ENCODE measurements around the gene GALNS. TPM values are rescaled to one million over a fixed set of nuclear protein-coding genes. Genes with fewer than 3 reads are reported as not detected.

Gene GALNS
- total and polyA plus RNA-seq, 9 donors: 14.0 to 40.4 (median 21.6) TPM

DNA sequence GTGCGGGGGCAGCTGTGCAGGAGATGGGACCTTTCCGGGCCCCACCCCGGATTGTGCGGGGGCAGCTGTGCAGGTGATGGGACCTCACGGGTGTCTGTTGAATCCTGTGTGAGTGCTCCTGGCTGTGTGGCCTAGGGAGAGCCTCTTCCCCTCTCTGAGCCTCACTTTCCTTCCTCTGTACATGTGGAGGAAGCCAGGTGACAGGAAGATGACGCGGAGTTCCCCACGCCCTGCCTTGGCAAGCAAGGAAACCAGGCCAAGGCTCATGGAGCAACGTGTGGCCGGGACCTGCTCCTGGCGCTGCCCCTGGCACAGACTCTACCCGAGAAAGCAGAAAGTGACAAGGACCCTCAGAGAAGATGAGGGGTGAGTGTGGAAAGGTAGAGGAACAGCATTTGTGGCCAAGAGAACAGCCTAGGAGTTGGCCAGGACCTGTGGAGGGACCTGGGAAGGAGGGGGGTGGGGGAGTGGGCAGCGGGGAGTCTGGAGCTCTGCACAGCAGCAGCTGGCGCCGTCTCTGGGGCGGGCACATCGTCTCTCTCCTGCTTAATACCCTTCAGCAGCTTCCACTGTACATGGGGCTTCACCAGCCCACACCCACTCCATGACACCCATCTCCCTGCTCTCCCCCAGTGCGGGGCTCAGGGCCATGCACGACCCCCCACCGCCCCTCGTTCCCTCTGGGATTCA lies 48.1 kb upstream of the GALNS start:
- Histone ChIP-seq H3K27ac (no peak overlapping the region), H3K4me3 (no peak overlapping the region), H3K4me1 (ENCODE audit: insufficient read depth) (no peaks in the 10 kb centered on the region), H3K36me3 (no peaks in the 10 kb centered on the region), H3K9me3 (no peaks in the 10 kb centered on the region), H3K27me3 (no peaks in the 10 kb centered on the region)
- TF ChIP-seq EP300 (IDR thresholded peaks at IDR 0.05) (no peak), POLR2A (IDR thresholded peaks at IDR 0.05) (no peak)
- TF ChIP-seq, protein P1, sequence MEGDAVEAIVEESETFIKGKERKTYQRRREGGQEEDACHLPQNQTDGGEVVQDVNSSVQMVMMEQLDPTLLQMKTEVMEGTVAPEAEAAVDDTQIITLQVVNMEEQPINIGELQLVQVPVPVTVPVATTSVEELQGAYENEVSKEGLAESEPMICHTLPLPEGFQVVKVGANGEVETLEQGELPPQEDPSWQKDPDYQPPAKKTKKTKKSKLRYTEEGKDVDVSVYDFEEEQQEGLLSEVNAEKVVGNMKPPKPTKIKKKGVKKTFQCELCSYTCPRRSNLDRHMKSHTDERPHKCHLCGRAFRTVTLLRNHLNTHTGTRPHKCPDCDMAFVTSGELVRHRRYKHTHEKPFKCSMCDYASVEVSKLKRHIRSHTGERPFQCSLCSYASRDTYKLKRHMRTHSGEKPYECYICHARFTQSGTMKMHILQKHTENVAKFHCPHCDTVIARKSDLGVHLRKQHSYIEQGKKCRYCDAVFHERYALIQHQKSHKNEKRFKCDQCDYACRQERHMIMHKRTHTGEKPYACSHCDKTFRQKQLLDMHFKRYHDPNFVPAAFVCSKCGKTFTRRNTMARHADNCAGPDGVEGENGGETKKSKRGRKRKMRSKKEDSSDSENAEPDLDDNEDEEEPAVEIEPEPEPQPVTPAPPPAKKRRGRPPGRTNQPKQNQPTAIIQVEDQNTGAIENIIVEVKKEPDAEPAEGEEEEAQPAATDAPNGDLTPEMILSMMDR (IDR thresholded peaks at IDR 0.05): no peak
- no peak for DNase-seq
- intact Hi-C loops (cut with DNase I): no loop called here
- 73 to 79% (median 79%) methylated on average over 21 of the region's 21 CpGs for WGBS, 3 donors

DNA sequence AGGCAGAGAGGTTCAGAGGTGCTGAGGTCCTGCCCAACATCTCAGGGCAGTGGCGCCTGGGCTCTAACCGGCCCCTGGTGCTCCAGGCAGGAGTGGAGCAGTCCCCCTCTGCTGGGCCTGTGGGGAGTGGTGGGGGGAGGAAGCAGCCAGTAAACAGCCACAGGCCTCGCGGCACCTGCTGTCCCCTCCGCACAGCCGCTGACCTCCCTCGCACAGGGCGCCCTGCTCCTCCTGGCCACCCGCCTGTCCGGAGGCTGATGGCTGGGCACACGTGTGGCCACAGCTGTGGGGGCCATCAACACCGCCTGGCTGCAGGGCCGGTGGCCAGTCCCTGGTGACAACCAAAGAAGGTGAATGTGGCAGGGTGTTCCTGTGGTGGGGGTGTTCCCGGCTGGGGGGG lies 46.5 kb upstream of the GALNS start:
- intact Hi-C loops (cut with DNase I): no loop called here

DNA sequence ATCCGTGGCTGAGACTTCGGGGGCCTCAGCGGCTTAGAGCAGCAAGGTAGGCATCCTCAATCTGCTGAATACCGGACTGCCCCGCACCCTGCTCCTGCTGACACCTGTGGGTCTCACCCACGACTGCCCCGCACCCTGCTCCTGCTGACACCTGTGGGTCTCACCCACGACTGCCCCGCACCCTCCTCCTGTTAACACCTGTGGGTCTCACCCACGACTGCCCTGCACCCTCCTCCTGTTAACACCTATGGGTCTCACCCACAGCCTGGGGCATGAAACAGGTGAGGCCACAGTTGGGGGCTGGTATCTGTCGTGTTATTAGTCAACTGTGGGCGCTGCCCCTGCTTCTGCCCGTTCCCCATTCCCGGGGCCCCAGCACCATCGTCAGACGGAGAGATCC lies 46.0 kb upstream of the GALNS start:
- no peak for DNase-seq
- no peak for TF ChIP-seq EP300 (IDR thresholded peaks at IDR 0.05)
- TF ChIP-seq, protein P1 (IDR thresholded peaks at IDR 0.05): no peak
- TF ChIP-seq POLR2A (IDR thresholded peaks at IDR 0.05): no peak

More for the DNA sequence above, 46.5 kb upstream of the GALNS start:
- Histone ChIP-seq H3K4me3 (no peak overlapping the region), H3K27ac (no peak overlapping the region), H3K9me3 (no peaks in the 10 kb centered on the region), H3K4me1 (ENCODE audit: insufficient read depth) (no peaks in the 10 kb centered on the region), H3K36me3 (no peaks in the 10 kb centered on the region), H3K27me3 (no peaks in the 10 kb centered on the region)
- DNase-seq: no peak
- TF ChIP-seq, protein P1 (IDR thresholded peaks at IDR 0.05): no peak
- TF ChIP-seq EP300 (IDR thresholded peaks at IDR 0.05) (no peak), POLR2A (IDR thresholded peaks at IDR 0.05) (no peak)
- 46 to 71% (median 61%) methylated on average over 4 to 14 of the region's 14 CpGs for WGBS, 3 donors

DNA sequence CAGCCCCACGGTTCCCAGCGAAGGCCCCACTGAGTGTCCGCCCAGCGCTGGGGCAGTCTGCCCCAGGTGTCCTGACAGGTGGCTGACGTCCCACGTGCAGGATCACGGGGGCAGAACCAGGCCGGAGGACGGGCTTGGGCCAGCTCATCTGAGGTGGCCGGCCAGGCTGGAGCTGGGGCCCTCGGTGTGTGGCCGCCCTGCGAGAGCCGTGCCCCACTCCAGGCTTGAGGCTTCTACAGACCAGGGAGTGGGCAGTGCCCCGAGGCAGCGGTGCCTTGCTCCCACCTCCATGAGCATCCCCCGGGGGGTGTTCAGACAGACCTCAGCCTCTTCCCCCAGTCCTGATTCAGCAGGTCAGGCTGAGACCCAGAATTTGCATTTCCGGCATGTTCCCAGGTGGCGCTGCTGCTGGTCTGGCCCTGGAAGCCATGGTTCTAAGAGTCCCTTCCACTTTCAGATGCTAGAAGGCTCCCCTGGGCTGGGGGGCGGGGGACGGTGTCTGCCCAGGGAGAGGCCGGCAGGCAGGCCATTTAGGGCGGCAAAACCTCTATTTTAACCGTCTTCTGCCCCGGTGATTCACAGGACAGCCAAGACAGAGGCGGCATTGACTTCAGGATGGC lies 45.1 kb upstream of the GALNS start:
- H3K27ac ChIP-seq: no peak overlapping the region
- H3K4me1 ChIP-seq (ENCODE audit: insufficient read depth): no peaks in the 10 kb centered on the region
- no peaks in the 10 kb centered on the region for H3K36me3 ChIP-seq
- intact Hi-C loops (cut with DNase I): no loop called here
- H3K27me3 ChIP-seq: no peaks in the 10 kb centered on the region
- H3K4me3 ChIP-seq: no peak overlapping the region
- no peaks in the 10 kb centered on the region for H3K9me3 ChIP-seq
- TF ChIP-seq, protein P1 (IDR thresholded peaks at IDR 0.05): no peak
- TF ChIP-seq POLR2A (IDR thresholded peaks at IDR 0.05): no peak
- TF ChIP-seq EP300 (IDR thresholded peaks at IDR 0.05): no peak
- WGBS, 3 donors: 67 to 73% (median 68%) methylated on average over 23 to 26 of the region's 26 CpGs
- no peak for DNase-seq

More for the DNA sequence above, 46.0 kb upstream of the GALNS start:
- H3K27ac ChIP-seq: no peak overlapping the region
- no peak overlapping the region for H3K4me3 ChIP-seq
- no peaks in the 10 kb centered on the region for H3K4me1 ChIP-seq (ENCODE audit: insufficient read depth)
- H3K27me3 ChIP-seq: no peaks in the 10 kb centered on the region
- H3K36me3 ChIP-seq: no peaks in the 10 kb centered on the region
- WGBS, 3 donors: 67 to 80% (median 73%) methylated on average over 16 of the region's 16 CpGs
- H3K9me3 ChIP-seq: no peaks in the 10 kb centered on the region
- intact Hi-C loops (cut with DNase I): no loop called here
